ENCODE results near the gene SPZ1.

GRCh38 chr5:80369521-80369920 lies 49.7 kb downstream of the SPZ1 start:
- no peak for TF ChIP-seq MLX (CRISPR knock-in tag; IDR thresholded peaks at IDR 0.05)
- TF ChIP-seq ZNF552 (CRISPR knock-in tag; IDR thresholded peaks at IDR 0.05; ENCODE audit: borderline replicate concordance) = no peak
- TF ChIP-seq HIVEP1 (CRISPR knock-in tag; IDR thresholded peaks at IDR 0.05) = no peak
- TF ChIP-seq TAF1 (CRISPR knock-in tag; IDR thresholded peaks at IDR 0.05) = no peak
- TF ChIP-seq ESRRA (CRISPR knock-in tag; IDR thresholded peaks at IDR 0.05; ENCODE audit: low read depth) = no peak

All from HepG2 (cell line).